PC-9 (cell line): ENCODE data around the gene KIF5C. TPM values are rescaled to one million over a fixed set of nuclear protein-coding genes. Genes with fewer than 3 reads are reported as not detected.

Experiments used
- BruUV-seq: library from RNA; stranded (reverse); fragments of 400-500 nt; replicated peaks from 2 replicates; lab custom pipeline; 2021; lab: Mats Ljungman, UMichigan
- CTCF ChIA-PET: fragments of 300-600 bp; sonication (Branson Sonifier 250); formaldehyde crosslinking; loops from one replicate; lab custom pipeline; 2022; ENCODE audit warnings: antibody characterized with exemption; lab: Charles Lee
- POLR2A ChIA-PET: fragments of 300-600 bp; sonication (Branson Sonifier 250); formaldehyde crosslinking; loops from one replicate; lab custom pipeline; 2022; ENCODE audit warnings: antibody characterized with exemption; ENCODE audit not compliant: unreplicated experiment; lab: Charles Lee
- DNase-seq, 2 experiments: peaks; one replicate each; pipeline versions ENCODE4 v3.0.0 to v3.0.0-alpha.2; 2015 to 2022; ENCODE audit warnings: mixed read lengths in 1 of 2
- H2AFZ ChIP-seq: fragments of 200-600 bp; sonication (generic); 2 replicates; pipeline ENCODE4 v1.8.1; 2017; ENCODE audit warnings: antibody characterized with exemption
- H3F3A ChIP-seq: fragments of 200-600 bp; sonication (generic); 2 replicates; pipeline ENCODE4 v1.8.1; 2017; ENCODE audit warnings: antibody characterized with exemption, mild to moderate bottlenecking, low read depth; ENCODE audit not compliant: insufficient read depth
- H3K27ac ChIP-seq: fragments of 200-600 bp; sonication (generic); 2 replicates; pipeline ENCODE4 v1.6.1; 2016; ENCODE audit warnings: mixed run types
- H3K27me3 ChIP-seq: fragments of 200-600 bp; sonication (generic); 2 replicates; pipeline ENCODE4 v1.6.1; 2016; ENCODE audit warnings: low read depth, mixed run types; ENCODE audit not compliant: insufficient read depth
- H3K36me3 ChIP-seq: fragments of 200-600 bp; sonication (generic); 2 replicates; pipeline ENCODE4 v1.6.1; 2016; ENCODE audit warnings: low read depth, mixed run types
- H3K4me1 ChIP-seq: fragments of 200-600 bp; sonication (generic); replicated peaks from 2 replicates; pipeline ENCODE4 v1.6.1; 2016; ENCODE audit warnings: mixed run types; ENCODE audit not compliant: insufficient read depth
- H3K4me2 ChIP-seq: fragments of 200-600 bp; sonication (generic); 2 replicates; pipeline ENCODE4 v1.6.1; 2017; ENCODE audit warnings: mixed run types
- H3K4me3 ChIP-seq: fragments of 200-600 bp; sonication (generic); 2 replicates; pipeline ENCODE4 v1.6.1; 2016; ENCODE audit warnings: mixed run types
- H3K79me2 ChIP-seq: fragments of 200-600 bp; sonication (generic); 2 replicates; pipeline ENCODE4 v1.6.1; 2017; ENCODE audit warnings: low read depth, mixed run types
- H3K9me2 ChIP-seq: fragments of 200-600 bp; sonication (generic); 2 replicates; pipeline ENCODE4 v1.8.1; 2017; ENCODE audit warnings: mild to moderate bottlenecking; ENCODE audit not compliant: insufficient read depth
- H3K9me3 ChIP-seq: fragments of 200-600 bp; sonication (generic); 2 replicates; pipeline ENCODE4 v1.8.1; 2016; ENCODE audit warnings: low read depth; ENCODE audit not compliant: insufficient read depth
- H4K20me1 ChIP-seq: fragments of 200-600 bp; sonication (generic); 2 replicates; pipeline ENCODE4 v1.8.1; 2017; ENCODE audit not compliant: insufficient read depth
- EZH2 ChIP-seq: fragments of 200-600 bp; sonication (generic); IDR thresholded peaks from 2 replicates; pipeline ENCODE4 v1.8.0; 2017; ENCODE audit warnings: antibody characterized with exemption, low read depth
- intact Hi-C: fragments of 100-400 bp; cut with micrococcal nuclease; formaldehyde crosslinking; loops from one replicate; pipeline ENCODE4 v1.10.0; 2022; ENCODE audit not compliant: unreplicated experiment
- total RNA-seq: library from RNA; stranded (reverse); gene quantifications from 2 replicates; pipeline ENCODE4 v1.2.3, GENCODE V29; 2021
- TF ChIP-seq, protein P1 (sequence below): fragments of 200-600 bp; sonication (generic); conservative IDR thresholded peaks from 2 replicates; pipeline ENCODE4 v1.6.1; 2017; ENCODE audit warnings: mixed run types, antibody characterized with exemption, mild to moderate bottlenecking, moderate library complexity

Gene KIF5C
- total RNA-seq, 1 experiment from 2014 or later, result 0.07 TPM

DNA sequence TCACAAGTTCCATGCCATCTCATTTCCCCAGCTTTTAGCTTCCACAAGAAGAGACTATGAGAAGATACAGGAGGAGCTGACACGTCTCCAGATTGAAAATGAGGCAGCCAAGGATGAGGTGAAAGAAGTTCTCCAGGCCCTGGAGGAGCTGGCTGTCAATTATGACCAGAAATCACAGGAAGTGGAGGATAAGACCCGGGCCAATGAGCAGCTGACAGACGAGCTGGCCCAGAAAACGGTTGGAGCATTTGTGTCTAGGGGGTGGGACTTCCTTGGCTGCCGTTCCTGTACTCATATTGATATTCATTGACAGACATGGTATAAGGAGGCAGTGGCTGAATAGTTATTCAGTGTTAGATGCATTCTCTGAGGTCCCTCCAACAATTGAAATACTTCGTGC lies 106.3 kb downstream of the KIF5C start:
- ChIA-PET CTCF (no interaction called here), POLR2A (no interaction called here)
- Histone ChIP-seq H3K36me3 (no peaks in the 10 kb centered on the region), H3K4me3 (no peak overlapping the region), H3K27ac (no peak overlapping the region), H2AFZ (no peak overlapping the region), H3K9me2 (no peaks in the 10 kb centered on the region), H3K4me2 (no peak overlapping the region), H3K27me3 (no peaks in the 10 kb centered on the region), H3K9me3 (no peaks in the 10 kb centered on the region), H3F3A (no peaks in the 10 kb centered on the region), H4K20me1 (no peaks in the 10 kb centered on the region), H3K79me2 (no peaks in the 10 kb centered on the region), H3K4me1 (no peaks in the 10 kb centered on the region)
- BruUV-seq, result no TSS peak
- no peak for DNase-seq
- intact Hi-C loops, result loop anchor here (10.0 kb wide), 1 partner anchor 337 kb away; the partner anchor contains the start of gene EPC2
- TF ChIP-seq, protein P1, sequence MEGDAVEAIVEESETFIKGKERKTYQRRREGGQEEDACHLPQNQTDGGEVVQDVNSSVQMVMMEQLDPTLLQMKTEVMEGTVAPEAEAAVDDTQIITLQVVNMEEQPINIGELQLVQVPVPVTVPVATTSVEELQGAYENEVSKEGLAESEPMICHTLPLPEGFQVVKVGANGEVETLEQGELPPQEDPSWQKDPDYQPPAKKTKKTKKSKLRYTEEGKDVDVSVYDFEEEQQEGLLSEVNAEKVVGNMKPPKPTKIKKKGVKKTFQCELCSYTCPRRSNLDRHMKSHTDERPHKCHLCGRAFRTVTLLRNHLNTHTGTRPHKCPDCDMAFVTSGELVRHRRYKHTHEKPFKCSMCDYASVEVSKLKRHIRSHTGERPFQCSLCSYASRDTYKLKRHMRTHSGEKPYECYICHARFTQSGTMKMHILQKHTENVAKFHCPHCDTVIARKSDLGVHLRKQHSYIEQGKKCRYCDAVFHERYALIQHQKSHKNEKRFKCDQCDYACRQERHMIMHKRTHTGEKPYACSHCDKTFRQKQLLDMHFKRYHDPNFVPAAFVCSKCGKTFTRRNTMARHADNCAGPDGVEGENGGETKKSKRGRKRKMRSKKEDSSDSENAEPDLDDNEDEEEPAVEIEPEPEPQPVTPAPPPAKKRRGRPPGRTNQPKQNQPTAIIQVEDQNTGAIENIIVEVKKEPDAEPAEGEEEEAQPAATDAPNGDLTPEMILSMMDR, result no peak
- TF ChIP-seq EZH2, result no peak

DNA sequence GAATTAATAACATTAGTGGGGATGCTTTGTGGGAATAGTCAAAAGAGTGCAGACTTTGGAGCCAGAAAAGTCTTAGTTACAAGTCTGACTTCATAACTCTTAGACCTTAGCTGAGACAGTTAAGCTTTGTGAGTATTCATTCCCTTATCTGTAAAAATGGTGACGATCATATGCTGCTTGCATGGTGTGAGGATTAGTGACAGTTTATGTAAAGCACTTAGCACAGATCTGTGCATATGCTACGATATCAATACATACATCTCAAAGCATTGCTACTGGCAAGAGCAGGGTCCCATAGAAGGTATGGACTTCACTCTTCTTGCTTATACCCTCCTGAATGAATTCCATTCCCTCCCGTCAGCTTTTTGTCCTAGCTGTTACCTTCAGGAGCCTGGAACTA lies 106.8 kb downstream of the KIF5C start:
- intact Hi-C loops, result loop anchor here (10.0 kb wide), 1 partner anchor 337 kb away; the partner anchor contains the start of gene EPC2
- Histone ChIP-seq H3K9me3 (no peaks in the 10 kb centered on the region), H3K27me3 (no peaks in the 10 kb centered on the region), H3F3A (no peaks in the 10 kb centered on the region), H3K4me1 (no peaks in the 10 kb centered on the region), H3K9me2 (no peaks in the 10 kb centered on the region), H3K27ac (no peak overlapping the region), H2AFZ (no peak overlapping the region), H3K4me3 (no peak overlapping the region), H3K79me2 (no peaks in the 10 kb centered on the region), H3K36me3 (no peaks in the 10 kb centered on the region), H3K4me2 (no peak overlapping the region), H4K20me1 (no peaks in the 10 kb centered on the region)
- TF ChIP-seq, protein P1, result no peak
- TF ChIP-seq EZH2, result no peak
- POLR2A ChIA-PET, result no interaction called here
- no peak for DNase-seq
- CTCF ChIA-PET, result no interaction called here
- BruUV-seq, result no TSS peak

DNA sequence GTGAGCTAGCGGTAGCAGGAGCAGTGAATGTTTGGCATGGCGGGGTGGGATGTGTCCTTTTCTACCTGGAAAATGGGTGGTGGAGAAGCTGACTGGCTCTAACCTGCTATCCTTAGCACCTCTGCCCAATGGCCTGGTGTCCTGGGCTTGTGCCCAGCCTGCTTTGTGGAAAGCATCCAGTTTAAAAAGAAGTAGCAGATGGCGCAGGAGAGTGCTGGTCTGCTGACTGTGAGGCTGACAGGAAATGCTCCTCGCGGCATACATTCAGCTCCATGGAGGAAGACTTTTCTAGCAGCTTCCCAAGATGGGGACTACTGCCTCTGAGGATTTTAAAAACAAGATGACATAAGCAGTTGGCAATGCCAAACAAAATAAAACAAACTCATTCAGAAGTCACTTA lies 107.3 kb downstream of the KIF5C start:
- H3F3A ChIP-seq, result no peaks in the 10 kb centered on the region
- no peak overlapping the region for H3K27ac ChIP-seq
- CTCF ChIA-PET, result no interaction called here
- no peak for TF ChIP-seq EZH2
- TF ChIP-seq, protein P1, result no peak
- H3K36me3 ChIP-seq, result no peaks in the 10 kb centered on the region
- H3K4me1 ChIP-seq, result no peaks in the 10 kb centered on the region
- intact Hi-C loops, result loop anchor here (10.0 kb wide), 1 partner anchor 337 kb away; the partner anchor contains the start of gene EPC2
- no peak overlapping the region for H2AFZ ChIP-seq
- POLR2A ChIA-PET, result no interaction called here
- no peaks in the 10 kb centered on the region for H3K27me3 ChIP-seq
- no peak overlapping the region for H3K4me3 ChIP-seq
- H3K9me2 ChIP-seq, result no peaks in the 10 kb centered on the region
- BruUV-seq, result no TSS peak
- no peaks in the 10 kb centered on the region for H3K9me3 ChIP-seq
- no peak for DNase-seq
- no peaks in the 10 kb centered on the region for H3K79me2 ChIP-seq
- no peak overlapping the region for H3K4me2 ChIP-seq
- H4K20me1 ChIP-seq, result no peaks in the 10 kb centered on the region
